AG20443 (cell line): Measurements from ENCODE around the gene STBD1.
"Not testable (repeated sequence)": the region's sequence is repeated elsewhere in the genome, so short reads cannot be mapped to it uniquely, and the experiment has no call there.

Experiments used
- DNase-seq: peaks from one replicate; pipeline ENCODE4 v3.0.0; 2012; ENCODE audit warnings: low spot score, mixed read lengths

The STBD1 gene

DNA sequence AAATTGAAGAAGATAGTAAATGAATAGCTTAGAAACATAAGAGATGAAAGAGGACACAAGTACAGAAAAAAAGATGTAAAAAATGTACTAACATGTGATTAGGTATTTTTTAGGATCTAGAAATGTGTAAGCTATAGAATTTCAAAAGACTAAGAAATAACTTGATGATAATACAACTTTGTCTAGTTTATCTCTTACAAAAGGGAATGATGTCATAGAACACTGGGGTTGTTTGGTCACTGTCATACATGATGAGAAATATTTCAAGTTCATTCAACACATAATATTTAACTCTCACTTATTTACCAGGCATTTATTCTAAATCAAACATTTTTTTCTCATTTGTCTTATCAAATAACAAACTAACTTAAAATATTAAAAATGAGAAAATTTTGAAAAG, 18.5 kb downstream of the STBD1 start:
- DNase-seq, result no peak

DNA sequence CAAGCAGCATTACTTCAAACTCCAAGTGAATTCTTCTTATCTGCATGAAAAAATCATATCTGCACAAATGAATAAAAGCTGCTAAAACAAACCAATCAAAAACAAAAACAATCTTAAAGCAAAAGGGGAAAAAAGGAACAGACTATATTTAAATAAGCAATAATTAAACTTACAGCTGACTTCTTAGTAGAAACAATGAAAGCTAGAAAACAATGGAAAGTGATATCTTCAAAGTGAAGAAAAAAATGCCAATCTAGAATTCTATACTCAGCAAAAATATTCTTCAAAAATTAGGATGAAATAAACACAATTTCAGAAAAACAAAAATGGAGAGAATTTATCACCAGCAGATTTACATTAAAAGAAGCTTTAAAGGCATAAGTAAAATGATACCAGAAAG, 20.0 kb downstream of the STBD1 start:
- DNase-seq, result no peak

DNA sequence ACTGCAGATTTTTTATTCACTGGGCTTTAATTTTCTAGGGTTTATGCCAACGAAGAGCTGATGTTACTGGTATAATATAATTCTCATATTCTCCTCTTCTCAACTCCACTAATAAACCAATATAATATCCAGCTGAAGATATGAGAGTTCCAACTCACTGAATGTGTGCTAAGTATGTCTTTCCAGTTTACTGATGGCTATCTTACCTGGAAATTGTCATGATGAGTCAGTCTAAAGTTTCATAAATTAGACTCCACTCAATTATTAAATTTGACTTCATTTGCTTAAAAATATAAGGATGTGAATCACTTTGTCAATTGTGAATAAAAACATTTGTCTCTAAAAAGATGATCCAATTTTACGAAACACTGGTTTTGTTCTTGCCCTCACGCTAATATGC, 28.4 kb downstream of the STBD1 start:
- no peak for DNase-seq

DNA sequence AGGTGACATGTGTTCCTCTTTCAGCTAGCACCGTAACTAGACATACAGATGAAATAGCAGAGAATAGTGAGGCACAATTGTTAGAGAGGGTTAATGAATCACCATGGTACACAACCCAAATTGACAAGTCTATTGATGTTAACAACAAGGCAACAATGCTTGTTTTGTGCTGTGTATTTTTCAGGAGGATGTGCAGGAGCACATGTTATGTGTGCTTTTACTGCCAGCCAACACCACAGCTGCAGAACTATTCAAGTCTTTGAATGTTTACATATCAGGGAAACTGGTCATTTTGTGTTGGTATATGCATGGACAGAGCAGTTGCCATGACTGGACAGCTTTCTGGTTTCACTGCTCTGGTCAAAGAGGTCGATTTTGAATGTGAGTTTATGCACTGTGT, 32.8 kb downstream of the STBD1 start:
- DNase-seq, result no peak

DNA sequence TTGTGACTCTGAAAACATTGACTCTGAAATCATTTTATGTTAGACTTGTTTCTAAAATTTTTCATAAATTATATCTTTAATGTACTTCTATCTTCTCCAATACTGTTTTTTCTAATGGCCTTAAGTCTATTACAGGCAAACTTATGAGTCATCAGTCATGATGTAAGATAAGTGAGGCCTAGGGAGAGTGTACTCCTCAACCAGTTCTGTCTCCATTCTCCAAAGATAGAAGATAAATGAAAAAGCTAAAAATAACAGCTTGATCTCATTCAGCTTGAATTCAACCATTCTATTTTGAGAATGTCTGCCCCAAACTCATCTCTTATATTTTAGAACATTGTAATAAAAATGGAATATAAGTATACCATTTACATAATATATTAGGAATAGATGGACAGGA, 34.5 kb downstream of the STBD1 start:
- DNase-seq, result peak; percentile 54

DNA sequence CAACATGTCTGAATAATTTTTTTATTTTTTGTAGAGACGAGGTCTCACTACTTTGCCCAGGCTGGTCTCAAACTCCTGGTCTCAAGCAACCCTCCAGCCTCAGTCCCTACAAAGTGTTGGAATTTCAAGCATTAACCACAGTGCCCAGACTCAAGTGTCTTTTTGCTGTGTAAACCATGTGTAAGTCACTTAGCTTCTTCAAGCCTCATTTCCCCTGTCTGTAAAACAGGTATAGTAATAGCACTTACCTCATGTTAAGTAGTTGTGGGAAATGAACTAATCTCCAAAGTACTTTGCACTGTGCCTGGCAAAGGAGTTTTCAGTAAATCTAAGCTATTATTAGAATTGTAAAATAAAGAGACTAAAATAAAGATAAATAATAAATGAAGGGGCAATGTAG, 35.7 kb downstream of the STBD1 start:
- no peak for DNase-seq

DNA sequence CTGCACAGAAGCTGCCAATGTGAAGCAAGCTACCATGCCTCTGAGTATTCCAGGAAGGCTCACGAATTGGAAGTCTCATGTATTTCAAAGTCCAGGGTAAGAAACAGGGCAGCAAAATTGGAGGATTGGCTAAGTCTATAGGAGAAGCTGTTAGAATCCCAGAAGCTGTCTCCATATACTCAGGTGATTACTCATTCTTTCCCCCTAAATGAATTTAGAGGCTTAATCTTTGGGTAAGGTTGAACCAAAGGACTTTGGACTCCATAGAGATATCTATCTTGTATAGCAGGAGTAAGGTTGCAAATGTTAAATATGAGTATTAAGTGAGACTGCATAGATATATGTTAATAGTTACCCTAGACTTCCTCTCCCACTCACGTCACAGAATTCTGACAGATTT, 36.3 kb downstream of the STBD1 start:
- no peak for DNase-seq

DNA sequence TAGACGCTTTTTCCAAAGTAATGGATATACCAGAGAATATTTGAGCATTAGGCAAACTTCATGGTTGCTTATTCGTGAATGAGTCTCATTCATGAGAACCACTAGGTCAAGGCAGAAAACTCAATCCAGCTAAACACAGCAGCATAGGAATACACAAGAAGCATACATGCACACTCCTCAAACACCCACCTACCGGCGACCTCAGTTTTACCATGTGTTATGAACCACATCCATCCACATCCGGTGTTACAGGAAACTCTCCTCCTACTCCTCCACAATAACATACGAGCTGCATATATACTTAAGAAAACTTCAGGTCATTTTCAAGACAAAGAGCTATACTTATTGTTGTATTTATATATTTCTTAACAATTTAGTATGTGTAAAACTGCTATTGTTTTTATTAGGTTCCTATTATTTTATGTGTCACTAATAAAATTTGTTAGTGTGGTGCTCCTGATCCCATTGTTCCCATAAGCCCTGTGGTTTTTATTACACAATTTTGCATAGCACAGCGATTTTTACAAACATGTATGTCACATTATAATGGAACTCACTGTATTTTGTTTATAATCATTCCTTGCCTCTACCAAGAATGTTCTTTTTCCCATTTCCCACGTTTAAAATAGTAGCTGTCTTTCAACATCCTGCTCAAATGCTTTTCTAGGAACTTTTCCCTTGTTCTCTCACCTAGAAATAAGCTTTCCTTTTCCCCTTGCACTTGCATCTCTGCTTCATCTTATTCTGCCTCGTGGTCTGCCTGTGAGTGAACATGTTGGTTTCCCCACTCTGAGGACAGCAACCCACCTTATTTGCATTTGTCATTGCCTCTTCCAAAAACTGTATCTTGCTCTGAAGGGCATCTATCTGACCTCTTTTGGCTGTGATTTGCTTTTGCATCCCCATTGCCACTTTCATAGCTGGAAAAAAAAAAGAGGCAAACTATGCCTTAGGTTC, 48.3 kb downstream of the STBD1 start:
- DNase-seq, result no peak

DNA sequence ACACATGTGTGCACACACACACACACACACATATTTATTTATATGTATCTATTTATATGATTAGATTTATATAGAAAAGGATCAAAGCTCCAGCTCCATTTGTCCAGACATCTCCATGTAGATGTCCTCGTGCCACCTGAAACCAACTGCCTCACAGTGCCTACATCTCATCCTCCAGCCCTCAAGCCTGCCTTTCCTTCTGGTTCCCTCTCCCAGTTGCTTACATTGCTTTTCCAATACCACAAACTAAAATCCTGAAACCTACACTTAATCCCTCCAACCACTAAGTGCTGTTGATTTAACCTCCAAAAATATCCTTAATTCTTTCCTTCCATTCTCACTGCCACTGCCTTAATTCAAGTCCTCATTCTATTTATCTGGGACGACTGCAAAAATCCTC, 51.4 kb downstream of the STBD1 start:
- no peak for DNase-seq

DNA sequence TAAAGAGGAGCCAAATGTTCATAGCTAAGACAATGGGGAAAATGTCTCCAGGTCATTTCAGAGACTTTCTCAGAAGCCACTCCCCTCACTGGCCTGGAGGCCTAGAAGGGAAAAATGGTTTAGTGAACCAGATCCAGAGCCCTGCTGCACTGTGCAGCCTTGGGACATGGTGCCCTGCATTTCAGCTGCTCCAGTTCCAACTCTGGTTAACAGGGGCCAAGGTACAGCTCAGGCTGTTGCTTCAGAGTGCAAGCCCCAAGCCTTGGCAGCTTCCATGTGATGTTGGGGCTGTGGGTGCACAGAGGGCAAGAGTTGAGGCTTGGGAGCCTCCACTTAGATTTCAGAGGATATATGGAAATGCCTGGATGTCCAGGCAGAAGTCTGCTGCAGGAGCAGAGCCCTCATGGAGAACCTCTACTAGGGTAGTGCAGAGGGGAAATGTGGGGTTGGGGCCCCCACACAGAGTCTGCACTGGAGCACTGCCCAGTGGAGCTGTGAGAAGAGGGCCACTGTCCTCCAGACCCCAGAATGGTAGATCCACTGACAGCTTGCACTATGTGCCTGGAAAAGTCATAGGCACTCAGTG, 53.4 kb downstream of the STBD1 start:
- not testable (repeated sequence) for DNase-seq
